Glomerular visceral epithelial cell (primary cell): ENCODE results near the gene PRTN3.
"Not testable (repeated sequence)": the region's sequence is repeated elsewhere in the genome, so short reads cannot be mapped to it uniquely, and the experiment has no call there.

Experiments
- DNase-seq: peaks from one replicate; pipeline ENCODE4 v3.0.0-alpha.2; 2016; ENCODE audit errors: extremely low spot score

PRTN3 gene

GRCh38 chr19:881385-882071 is 40.7 kb downstream of the PRTN3 start:
- no peak for DNase-seq

GRCh38 chr19:882871-883497 is 42.2 kb downstream of the PRTN3 start:
- no peak for DNase-seq

- DNase-seq: no peak
Measured at GRCh38 chr19:883661-884211, 42.9 kb downstream of the PRTN3 start.

GRCh38 chr19:884420-885211 is 43.8 kb downstream of the PRTN3 start:
- no peak for DNase-seq

- no peak for DNase-seq
Measured at GRCh38 chr19:885536-886224, 44.9 kb downstream of the PRTN3 start.

GRCh38 chr19:887072-887471 is 46.3 kb downstream of the PRTN3 start:
- DNase-seq: peak; percentile 63

- no peak for DNase-seq
Measured at GRCh38 chr19:887599-887998, 46.8 kb downstream of the PRTN3 start.

GRCh38 chr19:888581-889385 is 48.0 kb downstream of the PRTN3 start:
- no peak for DNase-seq

- DNase-seq: no peak
Measured at GRCh38 chr19:889662-890295, 49.0 kb downstream of the PRTN3 start.

- no peak for DNase-seq
Measured at GRCh38 chr19:890831-891230, 50.0 kb downstream of the PRTN3 start.

- DNase-seq: not testable (repeated sequence)
Measured at GRCh38 chr19:891421-892200, 50.8 kb downstream of the PRTN3 start.

GRCh38 chr19:892243-892893 is 51.6 kb downstream of the PRTN3 start:
- no peak for DNase-seq

- DNase-seq: peak; percentile 94
Measured at GRCh38 chr19:892894-893689, 52.3 kb downstream of the PRTN3 start, which contains the start of the genes MED16 and RNU6-9. MED16 (minus strand) TSS chr19:893187; CDS start chr19:891131, 2,056 bp downstream. RNU6-9 (plus strand) TSS chr19:893484.

- no peak for DNase-seq
Measured at GRCh38 chr19:896434-896833, 55.6 kb downstream of the PRTN3 start.

- DNase-seq: no peak
Measured at GRCh38 chr19:896999-897398, 56.2 kb downstream of the PRTN3 start.

GRCh38 chr19:897442-898039 is 56.7 kb downstream of the PRTN3 start:
- no peak for DNase-seq
